Chondrocyte (in vitro differentiated cells): ENCODE measurements around the gene RTRAF. TPM values are rescaled to one million over a fixed set of nuclear protein-coding genes. Genes with fewer than 3 reads are reported as not detected.
A peak's percentile ranks its signal among the peaks of the same experiment; 100 is the strongest.

Source experiments
- DNase-seq: peaks from one replicate; pipeline ENCODE4 v3.0.0; 2021; ENCODE audit warnings: mixed read lengths, low spot score
- H3K27ac Mint-ChIP-seq: one replicate; pipeline ENCODE4 v1.8.0; 2021; ENCODE audit warnings: mild to moderate bottlenecking, moderate library complexity, mixed read lengths; ENCODE audit not compliant: unreplicated experiment
- H3K27me3 Mint-ChIP-seq: 2 replicates; pipeline ENCODE4 v1.8.0; 2021; ENCODE audit warnings: low read depth, mixed read lengths
- H3K36me3 Mint-ChIP-seq: 2 replicates; pipeline ENCODE4 v1.8.0; 2021; ENCODE audit warnings: low read depth, mixed read lengths
- H3K4me1 Mint-ChIP-seq: 2 replicates; pipeline ENCODE4 v1.8.0; 2021; ENCODE audit warnings: low read depth, mild to moderate bottlenecking, mixed read lengths
- H3K4me3 Mint-ChIP-seq: one replicate; pipeline ENCODE4 v1.8.0; 2021; ENCODE audit warnings: mild to moderate bottlenecking, moderate library complexity, mixed read lengths; ENCODE audit not compliant: unreplicated experiment
- H3K9me3 Mint-ChIP-seq: 2 replicates; pipeline ENCODE4 v1.8.0; 2021; ENCODE audit warnings: low read depth, mixed read lengths
- total RNA-seq: library from RNA; stranded (reverse); gene quantifications from 3 replicates; pipeline ENCODE4 v1.2.1, GENCODE V29; 2021
- TF ChIP-seq, protein P1 (sequence below): fragments of 200-600 bp; sonication (generic); IDR thresholded peaks from 2 replicates; pipeline ENCODE4 v1.5.0; 2021; ENCODE audit warnings: antibody characterized with exemption, mild to moderate bottlenecking, moderate library complexity

The RTRAF gene
- total RNA-seq, 1 donor from 2014 or later, result 169 TPM

GRCh38 chr14:51990488-51990887, 1.1 kb downstream of the RTRAF start:
- peaks cover 32% of the 10 kb centered on the region for H3K4me1 Mint-ChIP-seq
- no peaks in the 10 kb centered on the region for H3K9me3 Mint-ChIP-seq
- no peak for DNase-seq
- no peak overlapping the region for H3K27ac Mint-ChIP-seq
- TF ChIP-seq, protein P1, sequence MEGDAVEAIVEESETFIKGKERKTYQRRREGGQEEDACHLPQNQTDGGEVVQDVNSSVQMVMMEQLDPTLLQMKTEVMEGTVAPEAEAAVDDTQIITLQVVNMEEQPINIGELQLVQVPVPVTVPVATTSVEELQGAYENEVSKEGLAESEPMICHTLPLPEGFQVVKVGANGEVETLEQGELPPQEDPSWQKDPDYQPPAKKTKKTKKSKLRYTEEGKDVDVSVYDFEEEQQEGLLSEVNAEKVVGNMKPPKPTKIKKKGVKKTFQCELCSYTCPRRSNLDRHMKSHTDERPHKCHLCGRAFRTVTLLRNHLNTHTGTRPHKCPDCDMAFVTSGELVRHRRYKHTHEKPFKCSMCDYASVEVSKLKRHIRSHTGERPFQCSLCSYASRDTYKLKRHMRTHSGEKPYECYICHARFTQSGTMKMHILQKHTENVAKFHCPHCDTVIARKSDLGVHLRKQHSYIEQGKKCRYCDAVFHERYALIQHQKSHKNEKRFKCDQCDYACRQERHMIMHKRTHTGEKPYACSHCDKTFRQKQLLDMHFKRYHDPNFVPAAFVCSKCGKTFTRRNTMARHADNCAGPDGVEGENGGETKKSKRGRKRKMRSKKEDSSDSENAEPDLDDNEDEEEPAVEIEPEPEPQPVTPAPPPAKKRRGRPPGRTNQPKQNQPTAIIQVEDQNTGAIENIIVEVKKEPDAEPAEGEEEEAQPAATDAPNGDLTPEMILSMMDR, result no peak
- H3K4me3 Mint-ChIP-seq, result peak overlapping the region; percentile 85
- H3K27me3 Mint-ChIP-seq, result no peaks in the 10 kb centered on the region
- peaks cover 15% of the 10 kb centered on the region for H3K36me3 Mint-ChIP-seq

- Mint-ChIP-seq H3K27ac (no peak overlapping the region), H3K4me1 (peaks cover 37% of the 10 kb centered on the region), H3K36me3 (peaks cover 18% of the 10 kb centered on the region), H3K4me3 (no peak overlapping the region), H3K27me3 (no peaks in the 10 kb centered on the region), H3K9me3 (no peaks in the 10 kb centered on the region)
- DNase-seq, result no peak
- TF ChIP-seq, protein P1, result no peak
These were observed 4.1 kb downstream of the RTRAF start for GRCh38 chr14:51993285-51993920.

GRCh38 chr14:51996148-51996746, 6.9 kb downstream of the RTRAF start:
- Mint-ChIP-seq H3K4me3 (no peak overlapping the region), H3K27ac (no peak overlapping the region), H3K9me3 (no peaks in the 10 kb centered on the region), H3K4me1 (peaks cover 21% of the 10 kb centered on the region), H3K27me3 (no peaks in the 10 kb centered on the region), H3K36me3 (peaks cover 27% of the 10 kb centered on the region)
- no peak for DNase-seq
- TF ChIP-seq, protein P1, result peak; percentile 97

GRCh38 chr14:51998348-51998747, 9.0 kb downstream of the RTRAF start:
- Mint-ChIP-seq H3K4me1 (peaks cover 30% of the 10 kb centered on the region), H3K27ac (no peak overlapping the region), H3K36me3 (peaks cover 30% of the 10 kb centered on the region), H3K4me3 (no peak overlapping the region), H3K27me3 (no peaks in the 10 kb centered on the region), H3K9me3 (no peaks in the 10 kb centered on the region)
- DNase-seq, result no peak
- TF ChIP-seq, protein P1, result no peak

GRCh38 chr14:51999084-51999483, 9.7 kb downstream of the RTRAF start:
- TF ChIP-seq, protein P1, result no peak
- Mint-ChIP-seq H3K27ac (no peak overlapping the region), H3K4me3 (no peak overlapping the region), H3K27me3 (no peaks in the 10 kb centered on the region), H3K4me1 (peaks cover 33% of the 10 kb centered on the region), H3K36me3 (peaks cover 32% of the 10 kb centered on the region), H3K9me3 (no peaks in the 10 kb centered on the region)
- DNase-seq, result no peak
